Progenitor cell of endocrine pancreas (in vitro differentiated cells): ENCODE measurements around the gene FBXW8. TPM values are rescaled to one million over a fixed set of nuclear protein-coding genes. Genes with fewer than 3 reads are reported as not detected.

Experiments used
- DNase-seq: peaks from one replicate; pipeline ENCODE4 v3.0.0; 2021; ENCODE audit warnings: low spot score; ENCODE audit not compliant: unreplicated experiment
- H3K27ac Mint-ChIP-seq: 2 replicates; pipeline ENCODE4 v1.8.0; 2021; ENCODE audit warnings: mild to moderate bottlenecking, moderate library complexity, mixed read lengths
- H3K27me3 Mint-ChIP-seq: 2 replicates; pipeline ENCODE4 v1.8.0; 2021; ENCODE audit warnings: mixed read lengths
- H3K36me3 Mint-ChIP-seq: 2 replicates; pipeline ENCODE4 v1.8.0; 2022; ENCODE audit warnings: mixed read lengths; ENCODE audit not compliant: insufficient read depth
- H3K4me1 Mint-ChIP-seq: 2 replicates; pipeline ENCODE4 v1.8.0; 2021; ENCODE audit warnings: low read depth, mixed read lengths
- H3K4me3 Mint-ChIP-seq: 2 replicates; pipeline ENCODE4 v1.8.0; 2021; ENCODE audit warnings: low read depth, mild to moderate bottlenecking, moderate library complexity, mixed read lengths
- H3K9me3 Mint-ChIP-seq: 2 replicates; pipeline ENCODE4 v1.8.0; 2021; ENCODE audit warnings: low read depth, mixed read lengths
- CTCF ChIP-seq: fragments of 200-600 bp; sonication (generic); IDR thresholded peaks from one replicate; pipeline ENCODE4 v1.5.0; 2021; ENCODE audit warnings: antibody characterized with exemption, mild to moderate bottlenecking; ENCODE audit not compliant: unreplicated experiment
- total RNA-seq: library from RNA; stranded (reverse); gene quantifications from 2 replicates; pipeline ENCODE4 v1.2.1, GENCODE V29; 2021

Gene FBXW8
- total RNA-seq, 1 donor from 2014 or later = 32.6 TPM

GRCh38 chr12:116984098-116984497, 73.3 kb downstream of the FBXW8 start:
- Mint-ChIP-seq H3K4me1 (no peaks in the 10 kb centered on the region), H3K27ac (no peak overlapping the region), H3K4me3 (no peak overlapping the region), H3K36me3 (peaks cover 17% of the 10 kb centered on the region), H3K27me3 (no peaks in the 10 kb centered on the region), H3K9me3 (no peaks in the 10 kb centered on the region)
- TF ChIP-seq CTCF = no peak
- no peak for DNase-seq

GRCh38 chr12:116990329-116990728, 79.6 kb downstream of the FBXW8 start:
- no peak for TF ChIP-seq CTCF
- no peak overlapping the region for H3K27ac Mint-ChIP-seq
- peaks cover 38% of the 10 kb centered on the region for H3K36me3 Mint-ChIP-seq
- H3K27me3 Mint-ChIP-seq = no peaks in the 10 kb centered on the region
- H3K4me1 Mint-ChIP-seq = no peaks in the 10 kb centered on the region
- no peak for DNase-seq
- H3K4me3 Mint-ChIP-seq = no peak overlapping the region
- no peaks in the 10 kb centered on the region for H3K9me3 Mint-ChIP-seq

- Mint-ChIP-seq H3K4me1 (no peaks in the 10 kb centered on the region), H3K4me3 (no peak overlapping the region), H3K27ac (no peak overlapping the region), H3K9me3 (no peaks in the 10 kb centered on the region), H3K36me3 (peaks cover 36% of the 10 kb centered on the region), H3K27me3 (no peaks in the 10 kb centered on the region)
- no peak for DNase-seq
- no peak for TF ChIP-seq CTCF
Measured at GRCh38 chr12:116990971-116991966, 80.5 kb downstream of the FBXW8 start.

- H3K9me3 Mint-ChIP-seq = no peaks in the 10 kb centered on the region
- no peaks in the 10 kb centered on the region for H3K27me3 Mint-ChIP-seq
- H3K4me3 Mint-ChIP-seq = no peak overlapping the region
- peaks cover 19% of the 10 kb centered on the region for H3K36me3 Mint-ChIP-seq
- TF ChIP-seq CTCF = no peak
- no peak for DNase-seq
- no peak overlapping the region for H3K27ac Mint-ChIP-seq
- no peaks in the 10 kb centered on the region for H3K4me1 Mint-ChIP-seq
Measured at GRCh38 chr12:116996093-116996492, 85.3 kb downstream of the FBXW8 start.

GRCh38 chr12:116996621-116997020, 85.9 kb downstream of the FBXW8 start:
- Mint-ChIP-seq H3K27ac (no peak overlapping the region), H3K4me1 (no peaks in the 10 kb centered on the region), H3K9me3 (no peaks in the 10 kb centered on the region), H3K36me3 (peaks cover 19% of the 10 kb centered on the region), H3K27me3 (no peaks in the 10 kb centered on the region), H3K4me3 (no peak overlapping the region)
- TF ChIP-seq CTCF = no peak
- DNase-seq = no peak
